Measurements from ENCODE around the gene TIPRL. TPM values are rescaled to one million over a fixed set of nuclear protein-coding genes. Genes with fewer than 3 reads are reported as not detected.
A peak's percentile ranks its signal among the peaks of the same experiment; 100 is the strongest.

TIPRL gene
- total and polyA plus RNA-seq, 9 of the 15 experiments (the other 6 are each of a cell fraction or from before 2014, with no cell fraction given) = 41.4 to 90.2 (median 69.9) TPM

GRCh38 chr1:168220470-168220871, 41.7 kb downstream of the TIPRL start (continued):
- TF ChIP-seq ATF3 (IDR thresholded peaks at IDR 0.05) = peak; percentile 96
- peak; percentile 48 for TF ChIP-seq ATF3 (CRISPR knock-in tag; conservative IDR thresholded peaks at IDR 0.05)
- peak; percentile 84 to 89 for TF ChIP-seq MNT (conservative IDR thresholded peaks at IDR 0.05)
- no peak for TF ChIP-seq MAFG (tag; conservative IDR thresholded peaks at IDR 0.05)
- 0 out of 2 replicates have a peak, but pooled peaks have one; percentile 33 for TF ChIP-seq RREB1 (CRISPR knock-in tag; IDR thresholded peaks at IDR 0.05)
- peak; percentile 56; the same call in 1 of the 2 replicates for TF ChIP-seq MAX (CRISPR knock-in tag; IDR thresholded peaks at IDR 0.05)
- TF ChIP-seq NUFIP1 (IDR thresholded peaks at IDR 0.05; ENCODE audit: partially characterized antibody) = peak; percentile 10
- peak; percentile 31; the same call in 1 of the 2 replicates for TF ChIP-seq POLR2G (IDR thresholded peaks at IDR 0.05; ENCODE audit: low read depth, low read length)
- TF ChIP-seq ZNF561 (CRISPR knock-in tag; conservative IDR thresholded peaks at IDR 0.05) = no peak
- peak; percentile 56 for TF ChIP-seq BRD9 (IDR thresholded peaks at IDR 0.05; ENCODE audit: low read depth, partially characterized antibody)
- peak; percentile 89 for TF ChIP-seq MYBL2 (IDR thresholded peaks at IDR 0.05; ENCODE audit: low read depth)
- TF ChIP-seq MYBL2 (CRISPR knock-in tag; IDR thresholded peaks at IDR 0.05; ENCODE audit: borderline replicate concordance) = no peak
- peak; percentile 70 for TF ChIP-seq DPF2 (IDR thresholded peaks at IDR 0.05)
- TF ChIP-seq POLR2H (tag; IDR thresholded peaks at IDR 0.05; ENCODE audit: low read depth) = peak; percentile 87
- no peak for TF ChIP-seq THRAP3 (IDR thresholded peaks at IDR 0.05; ENCODE audit: borderline replicate concordance)
- no peak for TF ChIP-seq ZNF583 (CRISPR knock-in tag; IDR thresholded peaks at IDR 0.05)
- peak; percentile 77 for TF ChIP-seq ATF7 (IDR thresholded peaks at IDR 0.05)
- TF ChIP-seq PREB (CRISPR knock-in tag; IDR thresholded peaks at IDR 0.05) = no peak
- TF ChIP-seq SP1 (CRISPR knock-in tag; IDR thresholded peaks at IDR 0.05) = 0 out of 2 replicates have a peak, but pooled peaks have one; percentile 25
